IPS DF 19.7 (cell line): Measurements from ENCODE around the gene SLC2A1.
A peak's percentile ranks its signal among the peaks of the same experiment; 100 is the strongest.
"Not testable (repeated sequence)": the region's sequence is repeated elsewhere in the genome, so short reads cannot be mapped to it uniquely, and the experiment has no call there.

Experiments used
- DNase-seq: peaks from one replicate; pipeline ENCODE4 v3.0.0-alpha.2; 2013; ENCODE audit warnings: low read depth, low spot score

Gene SLC2A1

GRCh38 chr1:42929434-42930177, 29.1 kb downstream of the SLC2A1 start:
- DNase-seq: no peak

DNA sequence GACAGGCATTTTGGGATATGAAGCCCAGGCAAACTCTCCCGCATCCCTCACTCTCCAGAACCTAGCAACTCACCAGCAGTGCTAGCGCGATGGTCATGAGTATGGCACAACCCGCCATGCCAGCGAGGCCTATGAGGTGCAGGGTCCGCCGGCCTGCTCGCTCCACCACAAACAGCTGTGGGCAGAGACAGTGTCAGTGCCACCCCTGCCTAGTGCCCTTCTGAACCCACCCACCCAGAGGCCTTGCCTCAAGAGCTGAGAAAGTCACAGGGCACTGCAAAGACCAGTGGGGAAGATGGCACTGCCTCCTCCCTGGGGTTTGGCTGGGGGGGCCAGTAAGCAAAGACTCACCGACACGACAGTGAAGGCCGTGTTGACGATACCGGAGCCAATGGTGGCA, 29.8 kb downstream of the SLC2A1 start:
- DNase-seq: no peak

DNA sequence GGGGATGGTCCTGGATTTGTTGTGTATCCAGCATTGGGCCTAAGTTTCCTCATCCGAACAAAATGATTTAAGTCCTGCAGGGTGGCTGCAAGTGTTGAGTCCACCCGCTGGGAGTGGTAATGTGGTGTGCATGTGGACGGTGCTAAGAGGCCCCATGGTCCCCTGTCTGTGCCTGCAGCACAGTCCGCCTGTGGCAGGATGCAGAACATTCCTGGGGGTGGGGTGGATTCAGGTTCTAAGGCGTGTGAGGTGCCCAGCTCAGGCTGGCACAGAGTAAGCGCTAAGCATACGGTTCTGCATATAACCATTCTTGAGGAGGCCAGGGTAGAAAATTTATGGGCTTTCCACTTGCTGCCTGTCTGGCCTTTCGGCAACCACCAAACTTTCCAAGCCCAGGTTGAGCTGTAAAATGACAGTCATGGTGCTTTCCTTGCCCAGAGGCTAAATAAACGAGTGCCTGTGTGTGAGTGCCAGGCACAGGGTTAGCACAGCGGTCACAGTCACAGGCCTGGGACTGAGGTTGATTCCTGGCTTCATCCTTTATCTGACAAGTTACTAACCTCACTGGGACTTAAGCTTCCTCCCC, 30.7 kb downstream of the SLC2A1 start:
- DNase-seq: no peak

GRCh38 chr1:42927274-42927841, 31.3 kb downstream of the SLC2A1 start:
- DNase-seq: no peak

- no peak for DNase-seq
Measured at GRCh38 chr1:42926879-42927242, 31.8 kb downstream of the SLC2A1 start.

GRCh38 chr1:42926235-42926878, 32.3 kb downstream of the SLC2A1 start:
- no peak for DNase-seq

- no peak for DNase-seq
Measured at GRCh38 chr1:42924851-42925760, 33.6 kb downstream of the SLC2A1 start.

DNA sequence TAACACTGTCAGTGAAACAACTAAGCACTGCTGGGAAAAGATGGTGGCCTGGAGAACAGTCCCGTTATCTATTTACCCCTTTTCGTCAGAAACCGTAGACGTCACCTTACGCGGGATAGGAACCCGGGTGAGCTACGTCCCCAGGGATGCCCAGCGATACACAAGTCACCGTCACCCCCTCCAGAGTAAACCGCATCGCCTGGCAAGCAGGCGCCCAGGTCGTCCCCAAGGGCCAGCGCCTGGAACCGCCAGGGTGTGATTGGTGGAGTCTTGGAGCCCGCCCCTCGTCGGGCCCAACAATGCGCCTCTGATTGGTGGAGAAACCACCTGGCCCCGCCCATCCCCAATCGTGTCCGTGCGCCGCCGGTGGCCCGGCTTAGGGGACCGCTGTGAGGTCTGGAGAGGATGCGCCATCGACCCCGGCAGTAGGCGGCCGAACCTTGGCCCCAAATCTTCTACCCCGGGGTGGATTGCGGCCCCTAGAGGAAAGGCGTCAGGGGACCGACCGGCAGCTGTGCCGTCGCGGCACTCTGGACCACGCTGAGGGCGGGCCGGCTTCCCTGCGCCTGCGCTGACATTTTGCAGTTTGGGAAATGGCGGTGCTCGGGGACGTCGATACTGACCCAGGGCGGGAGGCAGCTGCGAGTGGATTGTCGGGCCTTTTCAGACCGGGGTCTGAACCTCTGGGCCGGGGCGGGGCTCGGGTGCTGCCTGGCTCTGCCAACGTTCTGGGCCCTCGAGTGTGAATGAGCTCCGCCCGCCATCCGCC, 34.4 kb downstream of the SLC2A1 start:
- DNase-seq: no peak

DNA sequence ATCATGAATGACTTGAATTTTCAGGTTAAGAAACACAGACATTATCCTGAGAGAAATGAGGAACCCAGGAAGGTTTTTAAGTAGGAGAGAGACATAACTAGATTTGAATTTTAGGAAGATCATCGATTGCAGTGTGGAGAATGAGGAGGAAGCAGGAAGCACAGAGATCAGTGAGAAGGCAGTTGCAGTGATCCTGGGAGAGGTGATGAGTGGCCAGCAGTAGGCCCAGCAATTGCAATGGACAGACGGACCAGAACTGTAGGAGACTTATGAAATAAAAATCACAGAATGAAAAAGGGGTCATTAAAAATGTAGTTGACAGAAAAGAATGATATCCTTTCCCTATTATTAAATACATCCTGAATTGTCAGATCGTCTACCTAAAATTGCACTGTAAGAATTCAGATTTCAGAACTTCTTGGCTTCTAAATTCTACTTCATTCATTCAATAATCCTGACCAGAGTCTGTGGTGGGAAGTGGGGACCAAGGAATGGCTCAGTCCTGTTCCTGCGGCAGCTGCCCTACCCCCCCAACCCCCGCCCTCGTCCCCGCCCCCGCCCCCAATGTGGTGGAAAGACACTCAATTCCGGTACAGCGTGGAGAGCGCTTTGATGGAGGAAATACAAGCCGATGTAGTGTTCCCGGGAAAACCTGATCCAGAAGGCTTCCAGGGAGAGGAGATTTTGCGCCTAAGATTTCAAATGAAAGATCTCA, 35.1 kb downstream of the SLC2A1 start:
- no peak for DNase-seq

DNA sequence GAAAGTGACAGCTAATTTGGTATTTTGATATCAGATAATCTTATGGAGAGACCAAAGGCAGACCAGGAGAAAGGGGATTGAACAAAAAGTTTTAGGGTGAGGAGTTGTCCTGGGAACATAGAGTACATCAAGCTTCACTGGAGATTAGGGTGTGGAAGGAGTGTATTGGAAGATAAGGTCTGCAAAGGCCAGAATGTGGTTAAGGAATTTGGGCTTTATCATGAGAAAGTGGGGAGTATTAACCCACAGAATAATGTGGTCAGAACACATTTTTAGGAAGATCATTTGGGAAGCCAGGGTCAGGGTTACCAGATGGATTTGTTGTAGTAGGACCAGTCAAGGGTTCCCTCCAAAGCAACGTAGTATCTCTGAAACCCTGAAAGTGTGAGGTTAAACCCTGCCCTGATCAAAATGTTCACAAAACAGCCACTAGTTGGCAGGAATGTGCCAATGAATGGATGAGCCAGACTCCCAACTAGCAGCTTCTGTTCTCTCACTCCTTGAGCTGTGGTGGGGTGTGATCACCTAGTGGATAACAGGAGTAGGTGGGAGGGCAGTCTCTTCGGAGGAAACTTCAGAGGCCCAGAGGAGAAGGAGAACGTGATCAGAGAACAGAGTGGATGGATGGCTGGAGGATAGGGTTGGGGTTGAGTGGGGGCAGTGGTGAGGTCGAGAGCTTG, 35.8 kb downstream of the SLC2A1 start:
- DNase-seq: peak; percentile 88

GRCh38 chr1:42921769-42922168, 36.9 kb downstream of the SLC2A1 start:
- no peak for DNase-seq

DNA sequence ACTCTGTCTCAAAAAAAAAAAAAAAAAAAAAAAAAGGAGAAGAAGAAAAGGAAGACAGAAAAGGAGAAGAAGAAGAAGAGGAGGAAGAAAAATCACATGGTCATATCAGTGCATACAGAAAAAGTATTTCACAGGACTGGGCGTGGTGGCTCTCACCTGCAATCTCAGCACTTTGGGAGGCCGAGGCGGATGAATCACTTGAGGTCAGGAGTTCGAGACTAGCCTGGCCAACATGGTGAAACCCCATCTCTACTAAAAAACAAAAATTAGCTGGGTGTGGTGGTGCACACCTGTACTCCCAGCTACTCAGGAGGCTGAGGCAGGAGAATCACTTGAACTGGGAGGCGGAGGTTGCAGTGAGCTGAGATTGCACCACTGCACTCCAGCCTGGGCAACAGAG, 39.0 kb downstream of the SLC2A1 start:
- not testable (repeated sequence) for DNase-seq

- no peak for DNase-seq
Measured at GRCh38 chr1:42917241-42917495, 41.5 kb downstream of the SLC2A1 start.

GRCh38 chr1:42915456-42915855, 43.2 kb downstream of the SLC2A1 start:
- no peak for DNase-seq

GRCh38 chr1:42914092-42914627, 44.5 kb downstream of the SLC2A1 start:
- DNase-seq: no peak

GRCh38 chr1:42913426-42914091, 45.1 kb downstream of the SLC2A1 start:
- DNase-seq: peak; percentile 65

- DNase-seq: no peak
Measured at GRCh38 chr1:42910985-42911384, 47.7 kb downstream of the SLC2A1 start.

GRCh38 chr1:42908046-42908445, 50.6 kb downstream of the SLC2A1 start:
- no peak for DNase-seq

GRCh38 chr1:42904434-42904833, 54.2 kb downstream of the SLC2A1 start:
- no peak for DNase-seq
